OCI-LY7 (cell line): ENCODE data around the gene MT1HL1.

Source experiments
- CTCF ChIP-seq: fragments of 200-600 bp; sonication (generic); conservative IDR thresholded peaks from 2 replicates; pipeline ENCODE4 v1.5.1; 2014; ENCODE audit warnings: mild to moderate bottlenecking, antibody characterized with exemption, low read length, moderate library complexity, mixed read lengths
- EZH2phosphoT487 ChIP-seq: fragments of 200-600 bp; sonication (generic); IDR thresholded peaks from 2 replicates; pipeline ENCODE4 v1.6.1; 2018; ENCODE audit warnings: low read depth, borderline replicate concordance, mild to moderate bottlenecking, mixed run types, antibody characterized with exemption, low read length, moderate library complexity, mixed read lengths

- no peak for TF ChIP-seq EZH2phosphoT487
- TF ChIP-seq CTCF = no peak
Observed at GRCh38 chr1:237035759-237036158, 31.5 kb upstream of the MT1HL1 start.
